ENCODE results near the gene CACNB1.

GRCh38 chr17:39196808-39197291 is 619 bp downstream of the CACNB1 start:
- TF ChIP-seq CTCF (conservative IDR thresholded peaks at IDR 0.05; ENCODE audit: low read depth, low read length) (no peak), RCOR1 (IDR thresholded peaks at IDR 0.05; ENCODE audit: insufficient replicate concordance, low read length) (no peak), CHD1 (IDR thresholded peaks at IDR 0.05; ENCODE audit: low read depth, low read length) (no peak), POLR2A (IDR thresholded peaks at IDR 0.05; ENCODE audit: low read depth, low read length) (no peak), MXI1 (IDR thresholded peaks at IDR 0.05; ENCODE audit: borderline replicate concordance, low read depth, low read length) (no peak), MAZ (IDR thresholded peaks at IDR 0.05; ENCODE audit: borderline replicate concordance, low read depth, low read length) (no peak), BHLHE40 (IDR thresholded peaks at IDR 0.05; ENCODE audit: low read depth, low read length) (no peak), CEBPB (IDR thresholded peaks at IDR 0.05; ENCODE audit: low read depth, low read length) (no peak), RAD21 (IDR thresholded peaks at IDR 0.05; ENCODE audit: low read length) (no peak), ELK1 (IDR thresholded peaks at IDR 0.05; ENCODE audit: borderline replicate concordance, low read depth, low read length) (no peak), NFE2L2 (IDR thresholded peaks at IDR 0.05; ENCODE audit: low read depth, low read length) (no peak)

Measured in IMR-90 (cell line).